IgD-negative memory B cell (primary cell): ENCODE measurements around the gene RPRD1B. TPM values are rescaled to one million over a fixed set of nuclear protein-coding genes. Genes with fewer than 3 reads are reported as not detected.
"Not testable (repeated sequence)": the region's sequence is repeated elsewhere in the genome, so short reads cannot be mapped to it uniquely, and the experiment has no call there.

Experiments
- H3K27ac Mint-ChIP-seq, 3 donors: one replicate each; pipeline ENCODE4 v1.8.0; 2020 to 2022; ENCODE audit warnings: mild to moderate bottlenecking in 3 of 3, mixed read lengths in 3 of 3, moderate library complexity in 1 of 3
- H3K27me3 Mint-ChIP-seq: one replicate; pipeline ENCODE4 v1.8.0; 2021; ENCODE audit warnings: mixed read lengths
- H3K36me3 Mint-ChIP-seq: one replicate; pipeline ENCODE4 v1.8.0; 2020; ENCODE audit warnings: mild to moderate bottlenecking, mixed read lengths
- H3K4me1 Mint-ChIP-seq, 3 donors: one replicate each; pipeline ENCODE4 v1.8.0; 2020 to 2022; ENCODE audit warnings: mixed read lengths in 3 of 3, mild to moderate bottlenecking in 1 of 3
- H3K4me3 Mint-ChIP-seq, 4 donors: one replicate each; pipeline ENCODE4 v1.8.0; 2020 to 2022; ENCODE audit warnings: mild to moderate bottlenecking in 4 of 4, mixed read lengths in 4 of 4, moderate library complexity in 3 of 4
- H3K9me3 Mint-ChIP-seq, 3 donors: one replicate each; pipeline ENCODE4 v1.8.0; 2020 to 2021; ENCODE audit warnings: mixed read lengths in 3 of 3, mild to moderate bottlenecking in 1 of 3
- polyA plus RNA-seq: library from polyadenylated mRNA; unstranded; fragments of 300-500 nt; fragmentation: Illumina TruSeq; gene quantifications from one replicate; pipeline ENCODE4 v1.2.3, GENCODE V29; 2021

Gene RPRD1B
- polyA plus RNA-seq, 1 donor from 2014 or later: 4.0 TPM

GRCh38 chr20:38089500-38089899 is 56.0 kb downstream of the RPRD1B start:
- Mint-ChIP-seq H3K9me3 (no peaks in the 10 kb centered on the region), H3K4me1 (peaks cover 30 to 49% (median 42%) of the 10 kb centered on the region in 3 donors), H3K27me3 (no peaks in the 10 kb centered on the region), H3K36me3 (peaks cover 6% of the 10 kb centered on the region), H3K27ac (peak overlapping the region; percentile 65 to 100 (median 89)), H3K4me3 (peak overlapping the region in 2 of 4 donors; percentile 50 to 77)

DNA sequence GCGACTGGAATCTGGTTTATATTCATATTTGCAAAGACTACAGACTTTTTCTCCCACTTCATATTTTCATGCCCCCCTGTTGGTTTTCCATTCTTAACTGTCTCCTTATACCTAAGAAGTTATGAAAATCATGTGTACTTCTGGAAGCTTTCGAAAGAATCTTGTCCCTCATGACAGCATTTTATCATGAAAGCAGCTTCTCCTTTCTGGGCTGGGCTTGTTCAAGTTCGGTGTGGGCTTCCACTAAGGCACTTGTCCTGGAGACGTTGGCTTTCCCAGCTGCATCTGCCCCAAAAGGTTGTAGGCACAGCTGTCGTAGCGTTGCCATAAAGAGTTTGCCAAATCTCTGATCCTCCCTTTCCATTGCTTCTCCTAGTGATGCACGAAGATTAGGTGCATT is 56.5 kb downstream of the RPRD1B start:
- H3K4me1 Mint-ChIP-seq: peaks cover 36 to 55% (median 47%) of the 10 kb centered on the region in 3 donors
- no peaks in the 10 kb centered on the region for H3K9me3 Mint-ChIP-seq
- peak overlapping the region; percentile 89 to 100 (median 99) for H3K27ac Mint-ChIP-seq
- peaks cover 3% of the 10 kb centered on the region for H3K27me3 Mint-ChIP-seq
- peak overlapping the region in 1 of 4 donors; percentile 50 for H3K4me3 Mint-ChIP-seq
- H3K36me3 Mint-ChIP-seq: peaks cover 6% of the 10 kb centered on the region

GRCh38 chr20:38091441-38092216 is 58.1 kb downstream of the RPRD1B start:
- Mint-ChIP-seq H3K9me3 (no peaks in the 10 kb centered on the region), H3K27me3 (peaks cover 3% of the 10 kb centered on the region), H3K4me1 (peaks cover 46 to 64% (median 50%) of the 10 kb centered on the region in 3 donors), H3K4me3 (peak overlapping the region; percentile 61 to 92 (median 79)), H3K27ac (peak overlapping the region; percentile 98 to 100 (median 99)), H3K36me3 (peaks cover 6% of the 10 kb centered on the region)

DNA sequence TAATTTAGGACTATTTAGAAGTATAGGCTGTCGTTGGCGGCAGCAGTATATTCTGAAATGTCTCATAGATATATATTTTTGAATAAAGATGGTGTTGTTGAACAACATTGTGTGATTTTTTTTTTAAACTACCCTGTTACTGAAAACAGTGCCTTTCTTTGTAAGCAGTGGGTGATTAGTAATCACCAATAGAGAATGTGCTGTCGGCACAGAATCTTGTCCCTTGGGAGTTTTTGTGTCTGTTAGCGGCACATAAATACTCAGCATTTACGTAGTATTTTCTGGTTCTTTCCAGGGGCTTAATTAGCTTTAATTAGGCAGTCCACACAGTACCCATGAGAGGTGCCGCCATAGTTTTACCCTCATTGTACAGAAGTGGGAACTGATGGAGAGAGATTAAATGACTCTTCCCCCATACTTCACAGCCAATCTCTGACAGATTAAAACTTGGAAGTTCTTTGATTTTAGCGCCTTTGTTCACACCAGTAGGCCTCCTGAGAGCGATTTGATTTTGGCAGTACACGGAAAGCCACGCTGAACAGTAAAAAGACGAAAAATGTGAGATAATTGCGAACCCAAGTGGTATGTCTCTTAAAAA is 58.8 kb downstream of the RPRD1B start:
- Mint-ChIP-seq H3K36me3 (peaks cover 2% of the 10 kb centered on the region), H3K27ac (peak overlapping the region; percentile 98 to 100 (median 99)), H3K9me3 (no peaks in the 10 kb centered on the region), H3K27me3 (peaks cover 3% of the 10 kb centered on the region), H3K4me1 (peaks cover 44 to 62% (median 51%) of the 10 kb centered on the region in 3 donors), H3K4me3 (peak overlapping the region; percentile 16 to 92 (median 76))

GRCh38 chr20:38092915-38093314 is 59.4 kb downstream of the RPRD1B start:
- Mint-ChIP-seq H3K36me3 (no peaks in the 10 kb centered on the region), H3K9me3 (no peaks in the 10 kb centered on the region), H3K27ac (peak overlapping the region; percentile 98 to 100 (median 99)), H3K4me3 (peak overlapping the region in 3 of 4 donors; percentile 26 to 92 (median 91)), H3K4me1 (peaks cover 42 to 64% (median 56%) of the 10 kb centered on the region in 3 donors), H3K27me3 (peaks cover 3% of the 10 kb centered on the region)

DNA sequence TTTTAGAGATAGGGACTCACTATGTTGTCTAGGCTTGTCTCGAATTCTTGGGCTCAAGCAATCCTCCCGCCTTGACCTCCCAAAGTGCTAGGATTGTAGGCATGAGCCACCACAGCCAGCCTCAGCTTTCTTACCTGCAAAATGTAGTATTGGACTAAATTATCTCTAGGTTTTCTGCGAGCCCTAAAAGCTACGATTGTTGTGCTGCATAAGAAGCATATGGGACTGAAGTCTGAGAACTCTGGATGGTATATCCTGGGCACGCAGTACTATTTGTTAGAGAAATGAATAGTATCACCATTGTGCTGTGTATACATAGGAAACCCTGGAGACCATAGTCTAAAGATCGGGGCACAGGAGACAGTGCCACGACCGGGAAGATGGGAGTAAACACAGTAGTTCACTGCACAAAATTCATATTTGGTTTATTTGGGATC is 60.1 kb downstream of the RPRD1B start:
- Mint-ChIP-seq H3K36me3 (no peaks in the 10 kb centered on the region), H3K27me3 (peaks cover 3% of the 10 kb centered on the region), H3K4me1 (peaks cover 42 to 62% (median 51%) of the 10 kb centered on the region in 3 donors), H3K4me3 (peak overlapping the region in 3 of 4 donors; percentile 89 to 92 (median 91)), H3K27ac (peak overlapping the region; percentile 98 to 100 (median 99)), H3K9me3 (no peaks in the 10 kb centered on the region)

GRCh38 chr20:38094373-38094891 is 60.9 kb downstream of the RPRD1B start:
- H3K4me3 Mint-ChIP-seq: peak overlapping the region; percentile 48 to 92 (median 90)
- H3K36me3 Mint-ChIP-seq: peaks cover 3% of the 10 kb centered on the region
- H3K4me1 Mint-ChIP-seq: peaks cover 42 to 65% (median 49%) of the 10 kb centered on the region in 3 donors
- no peaks in the 10 kb centered on the region for H3K9me3 Mint-ChIP-seq
- H3K27me3 Mint-ChIP-seq: peaks cover 3% of the 10 kb centered on the region
- peak overlapping the region; percentile 98 to 100 (median 99) for H3K27ac Mint-ChIP-seq

GRCh38 chr20:38095017-38095686 is 61.6 kb downstream of the RPRD1B start:
- H3K36me3 Mint-ChIP-seq: peaks cover 5% of the 10 kb centered on the region

GRCh38 chr20:38098952-38099351 is 65.4 kb downstream of the RPRD1B start:
- H3K27me3 Mint-ChIP-seq: peaks cover 3% of the 10 kb centered on the region
- peaks cover 22 to 32% (median 27%) of the 10 kb centered on the region in 3 donors for H3K4me1 Mint-ChIP-seq
- no peak overlapping the region for H3K27ac Mint-ChIP-seq
- peaks cover 9% of the 10 kb centered on the region for H3K36me3 Mint-ChIP-seq
- peak overlapping the region in 1 of 4 donors; percentile 14 for H3K4me3 Mint-ChIP-seq
- peaks cover 1 to 4% (median 3%) of the 10 kb centered on the region in 3 donors for H3K9me3 Mint-ChIP-seq

More at GRCh38 chr20:38095017-38095686, 61.6 kb downstream of the RPRD1B start:
- Mint-ChIP-seq H3K27me3 (peaks cover 3% of the 10 kb centered on the region), H3K9me3 (no peaks in the 10 kb centered on the region), H3K27ac (peak overlapping the region; percentile 98 to 100 (median 99)), H3K4me1 (peaks cover 42 to 63% (median 49%) of the 10 kb centered on the region in 3 donors), H3K4me3 (peak overlapping the region; percentile 10 to 92 (median 90))

- not testable (repeated sequence) for H3K27ac Mint-ChIP-seq, H3K27me3 Mint-ChIP-seq
Measured at GRCh38 chr20:38102206-38102605, 68.7 kb downstream of the RPRD1B start.

DNA sequence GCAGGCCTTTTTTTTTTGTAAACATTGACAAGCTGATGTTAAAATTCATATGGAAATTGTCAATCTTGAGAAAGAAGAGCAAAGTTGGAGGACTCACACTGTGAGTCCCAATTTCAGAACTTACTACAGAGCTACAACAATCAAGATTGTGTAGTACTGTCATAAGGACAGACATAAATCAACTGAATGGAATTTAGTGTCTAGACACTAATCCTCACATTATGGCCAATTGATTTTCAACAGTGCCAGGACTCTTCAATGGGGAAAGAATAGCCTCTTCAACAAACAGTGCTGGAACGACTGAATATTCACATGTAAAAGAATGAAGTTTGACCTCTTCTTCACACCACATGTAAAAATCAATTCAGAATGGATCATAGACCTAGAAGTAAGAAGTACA is 70.7 kb downstream of the RPRD1B start:
- Mint-ChIP-seq H3K27me3 (no peaks in the 10 kb centered on the region), H3K4me1 (peaks cover 0 to 3% (median 0%) of the 10 kb centered on the region in 3 donors), H3K4me3 (no peak overlapping the region), H3K9me3 (peaks cover 1 to 4% (median 3%) of the 10 kb centered on the region in 3 donors), H3K36me3 (peaks cover 6% of the 10 kb centered on the region), H3K27ac (no peak overlapping the region)

More at GRCh38 chr20:38102206-38102605, 68.7 kb downstream of the RPRD1B start:
- not testable (repeated sequence) for H3K36me3 Mint-ChIP-seq, H3K9me3 Mint-ChIP-seq, H3K4me3 Mint-ChIP-seq, H3K4me1 Mint-ChIP-seq

- peaks cover 0 to 3% (median 0%) of the 10 kb centered on the region in 3 donors for H3K4me1 Mint-ChIP-seq
- H3K27me3 Mint-ChIP-seq: no peaks in the 10 kb centered on the region
- no peak overlapping the region for H3K4me3 Mint-ChIP-seq
- peaks cover 2% of the 10 kb centered on the region for H3K36me3 Mint-ChIP-seq
- H3K9me3 Mint-ChIP-seq: peaks cover 0 to 5% (median 0%) of the 10 kb centered on the region in 3 donors
- H3K27ac Mint-ChIP-seq: peak overlapping the region in 2 of 3 donors; percentile 50 to 76
Measured at GRCh38 chr20:38106461-38106860, 72.9 kb downstream of the RPRD1B start.

DNA sequence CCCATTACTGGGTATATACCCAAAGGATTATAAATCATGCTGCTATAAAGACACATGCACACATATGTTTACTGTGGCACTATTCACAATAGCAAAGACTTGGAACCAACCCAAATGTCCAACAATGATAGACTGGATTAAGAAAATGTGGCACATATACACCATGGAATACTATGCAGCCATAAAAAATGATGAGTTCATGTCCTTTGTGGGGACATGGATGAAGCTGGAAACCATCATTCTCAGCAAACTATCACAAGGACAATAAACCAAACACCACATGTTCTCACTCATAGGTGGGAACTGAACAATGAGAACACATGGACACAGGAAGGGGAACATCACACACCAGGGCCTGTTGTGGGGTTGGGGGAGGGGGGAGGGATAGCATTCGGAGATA is 73.8 kb downstream of the RPRD1B start:
- H3K4me3 Mint-ChIP-seq, H3K27ac Mint-ChIP-seq, H3K9me3 Mint-ChIP-seq, H3K27me3 Mint-ChIP-seq, H3K4me1 Mint-ChIP-seq, H3K36me3 Mint-ChIP-seq: not testable (repeated sequence)

DNA sequence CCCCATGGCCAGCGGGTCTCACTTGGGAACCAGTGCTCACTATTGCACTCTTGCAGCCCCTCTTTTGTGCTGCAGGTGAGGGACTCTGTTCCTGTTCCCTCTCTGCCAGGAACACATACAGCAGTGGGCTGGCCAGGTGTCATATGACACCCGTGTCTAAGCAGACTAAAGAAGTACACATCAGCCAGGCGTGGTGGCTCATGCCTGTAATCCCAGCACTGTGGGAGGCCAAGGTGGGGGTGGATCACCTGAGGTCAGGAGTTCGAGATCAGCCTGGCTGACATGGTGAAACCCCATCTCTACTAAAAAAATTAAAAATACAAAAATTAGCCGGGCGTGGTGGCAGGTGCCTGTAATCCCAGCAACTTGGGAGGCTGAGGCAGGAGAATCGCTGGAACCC is 74.4 kb downstream of the RPRD1B start:
- H3K27me3 Mint-ChIP-seq, H3K9me3 Mint-ChIP-seq, H3K27ac Mint-ChIP-seq, H3K4me3 Mint-ChIP-seq, H3K4me1 Mint-ChIP-seq, H3K36me3 Mint-ChIP-seq: not testable (repeated sequence)
